ENCODE data around the gene SLC43A2.
"Not testable (repeated sequence)": the region's sequence is repeated elsewhere in the genome, so short reads cannot be mapped to it uniquely, and the experiment has no call there.

Gene SLC43A2

DNA sequence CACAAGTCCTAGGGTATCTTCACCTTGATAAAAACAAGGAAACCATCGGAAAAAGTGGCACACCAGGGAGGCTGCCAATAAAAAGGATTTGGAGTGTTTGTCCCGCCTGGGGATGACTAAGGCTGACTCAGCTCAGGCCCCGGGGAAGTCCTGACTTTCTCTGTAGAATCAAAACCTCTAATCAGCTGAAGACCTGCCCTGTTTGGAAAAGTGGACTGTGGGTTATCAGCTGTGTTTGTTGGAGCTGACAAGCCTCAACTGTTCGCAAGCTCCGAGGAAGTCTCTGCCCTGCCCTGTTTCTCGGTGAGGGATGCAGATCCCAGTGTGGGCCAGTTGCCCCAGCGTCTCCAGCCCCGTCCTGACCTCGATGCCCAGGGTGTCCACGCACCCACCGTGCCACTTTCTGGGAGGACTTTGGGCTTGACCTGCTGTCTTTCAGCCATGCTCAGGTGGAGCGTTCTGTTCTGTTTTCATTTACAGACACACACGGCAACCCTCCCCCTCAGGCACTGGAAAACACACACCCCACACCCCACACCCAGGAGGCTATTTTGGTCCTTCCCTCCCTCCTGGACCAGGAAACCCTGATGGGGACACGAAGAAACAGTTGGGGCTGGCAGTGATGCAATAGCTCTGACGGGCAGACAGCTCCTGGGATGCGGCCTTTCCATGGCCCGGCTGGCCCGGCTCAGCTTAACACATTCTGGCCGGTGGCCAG is 38.4 kb downstream of the SLC43A2 start:
- no peak for DNase-seq (ENCODE audit: low spot score)

DNA sequence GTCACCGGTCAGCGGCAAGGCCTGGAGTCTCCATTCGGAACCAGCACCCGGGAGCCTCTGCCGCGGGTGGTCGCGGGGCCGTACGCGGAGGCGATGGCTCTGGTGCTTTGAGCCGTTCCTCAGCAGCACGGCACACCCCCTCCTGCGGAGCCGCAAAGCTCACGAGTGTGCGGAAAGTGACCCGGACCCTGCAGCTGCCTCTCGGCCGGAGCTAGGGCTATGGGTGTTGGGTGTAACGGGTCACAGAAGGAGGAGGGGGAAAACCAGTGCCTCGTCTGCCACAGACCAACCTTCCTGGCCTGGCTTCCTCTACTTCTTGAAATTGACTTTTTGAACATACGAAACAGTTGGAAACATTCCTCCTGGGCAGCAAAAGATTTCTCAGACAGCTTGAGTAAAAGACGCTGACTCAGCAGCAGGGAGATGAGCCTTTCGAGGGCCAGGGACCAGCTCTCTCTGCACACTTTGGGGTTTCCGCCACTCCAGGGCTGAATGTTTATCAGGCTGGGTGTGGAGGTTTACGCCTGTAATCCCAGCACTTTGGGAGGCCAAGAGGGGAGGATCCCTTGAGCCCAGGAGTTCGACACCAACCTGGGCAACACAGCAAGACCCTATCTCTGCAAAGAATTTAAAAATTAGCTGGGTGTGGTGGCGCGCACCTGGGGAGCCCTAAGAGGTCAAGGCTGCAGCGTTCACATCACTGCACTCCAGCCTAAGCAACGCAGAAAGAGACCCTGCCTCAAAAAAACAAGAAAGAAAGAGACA is 39.6 kb downstream of the SLC43A2 start:
- DNase-seq (ENCODE audit: low spot score) = no peak

DNA sequence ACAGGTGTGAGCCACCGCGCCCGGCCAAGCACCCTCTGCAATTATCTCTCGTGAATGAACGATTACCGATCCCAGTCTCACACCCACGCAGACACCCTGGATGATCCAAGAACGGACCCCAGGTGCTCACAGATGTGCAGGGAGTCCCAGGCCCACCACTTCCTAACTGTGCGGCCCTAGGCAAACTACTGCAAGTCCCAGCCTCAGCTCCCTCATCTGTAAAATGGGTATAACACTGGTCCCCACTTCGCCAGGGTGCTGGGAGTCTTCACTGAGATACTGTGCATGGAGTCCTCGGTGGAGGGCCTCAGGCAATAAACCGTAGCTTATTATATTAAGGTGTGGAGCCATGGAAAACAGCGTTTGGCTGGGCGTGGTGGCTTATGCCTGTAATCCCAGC is 44.5 kb downstream of the SLC43A2 start:
- DNase-seq (ENCODE audit: low spot score) = no peak

DNA sequence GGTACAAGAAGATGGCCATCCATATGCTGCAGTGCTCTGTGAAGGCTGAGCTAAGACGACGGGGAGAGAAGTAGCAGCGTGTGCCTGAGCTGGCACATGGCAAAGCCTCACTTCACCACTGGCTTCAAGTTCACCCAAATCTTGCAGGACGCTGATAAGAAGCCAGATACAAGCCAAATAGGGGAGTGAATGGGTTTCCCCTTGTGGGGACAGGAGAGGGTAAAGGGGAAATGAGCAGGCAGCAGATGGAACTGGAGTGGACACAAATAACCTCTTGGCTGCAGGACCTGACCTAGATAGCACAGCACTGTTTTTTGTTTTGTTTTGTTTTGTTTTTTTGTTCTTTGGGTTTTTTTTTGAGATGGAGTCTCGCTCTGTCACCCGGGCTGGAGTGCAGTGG is 45.1 kb downstream of the SLC43A2 start:
- no peak for DNase-seq (ENCODE audit: low spot score)

GRCh38 chr17:1582374-1582773 is 46.3 kb downstream of the SLC43A2 start:
- DNase-seq (ENCODE audit: low spot score) = no peak

DNA sequence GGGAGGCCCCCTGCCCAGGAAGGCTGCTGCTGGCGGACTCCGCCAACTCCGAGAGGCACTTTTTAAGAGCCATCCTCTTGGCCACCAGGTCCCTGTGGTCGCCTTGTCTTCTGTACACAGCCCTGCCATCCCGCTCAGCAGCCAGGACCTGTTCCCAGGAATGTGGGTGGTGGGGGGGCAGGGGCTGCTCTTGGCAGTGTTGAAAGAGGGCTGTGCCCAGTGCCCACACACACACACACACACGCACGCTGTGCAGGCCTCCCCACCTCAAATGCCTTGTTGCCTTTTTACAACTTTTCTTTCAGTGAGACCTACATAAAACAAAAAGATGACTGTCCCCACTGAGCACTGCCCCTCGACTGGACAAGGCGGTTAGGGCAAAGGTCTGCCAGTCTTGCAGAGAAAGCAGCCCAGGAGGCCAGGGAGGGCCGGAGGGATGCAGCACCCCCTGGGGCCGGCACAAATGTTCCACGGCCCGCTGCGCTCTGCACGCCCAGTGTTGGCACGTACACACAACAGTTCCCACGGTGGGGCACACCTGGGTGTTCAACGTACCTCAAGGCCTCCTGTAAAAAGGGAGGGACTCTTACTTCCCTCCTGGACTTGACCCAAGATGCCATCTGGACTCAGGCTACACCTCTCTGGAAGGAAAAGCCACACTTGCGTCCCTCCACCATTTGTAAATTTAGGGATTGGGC is 47.5 kb downstream of the SLC43A2 start:
- DNase-seq (ENCODE audit: low spot score) = no peak

DNA sequence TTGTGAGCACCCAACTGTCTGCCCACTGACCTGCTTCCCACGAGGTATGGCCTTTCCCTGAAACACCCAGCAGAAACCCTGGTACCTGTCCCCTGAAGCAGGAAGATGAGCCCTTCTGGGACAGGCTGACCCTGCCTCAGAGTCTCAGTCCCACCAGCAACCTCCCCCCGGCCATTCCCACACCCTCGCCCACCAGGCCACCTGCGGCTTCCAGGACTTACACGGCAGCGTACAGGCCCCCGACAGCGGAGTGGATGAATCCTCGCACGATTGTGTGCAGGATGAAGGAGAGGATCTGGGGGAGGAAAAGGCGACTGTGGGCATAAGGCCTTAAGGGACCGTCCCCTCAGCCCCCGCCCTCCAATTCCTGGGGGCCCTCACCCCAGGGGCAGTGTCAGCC is 50.6 kb downstream of the SLC43A2 start:
- no peak for DNase-seq (ENCODE audit: low spot score)

- DNase-seq (ENCODE audit: low spot score) = no peak
These were observed 51.0 kb downstream of the SLC43A2 start for GRCh38 chr17:1577583-1578013.

DNA sequence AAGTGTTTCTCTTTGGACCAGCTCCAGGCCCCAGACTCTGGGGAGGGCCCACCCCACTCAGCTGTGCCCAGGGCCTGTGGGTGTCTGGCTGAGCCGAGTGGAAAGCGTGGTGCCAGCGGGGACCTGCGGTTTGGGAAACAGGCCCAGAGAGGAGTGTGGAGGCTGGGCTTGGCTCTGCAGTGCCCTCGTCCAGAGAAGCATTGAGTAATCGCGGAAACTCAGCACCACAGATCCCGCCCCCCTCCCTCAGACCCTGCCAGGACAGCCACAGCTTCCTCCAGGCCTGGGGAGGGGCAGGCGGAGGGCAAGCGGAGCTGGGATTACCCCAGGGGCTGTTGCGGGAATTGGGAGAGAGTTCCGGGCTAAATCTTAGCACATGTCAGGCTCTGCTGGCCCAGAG is 51.5 kb downstream of the SLC43A2 start:
- DNase-seq (ENCODE audit: low spot score) = no peak

DNA sequence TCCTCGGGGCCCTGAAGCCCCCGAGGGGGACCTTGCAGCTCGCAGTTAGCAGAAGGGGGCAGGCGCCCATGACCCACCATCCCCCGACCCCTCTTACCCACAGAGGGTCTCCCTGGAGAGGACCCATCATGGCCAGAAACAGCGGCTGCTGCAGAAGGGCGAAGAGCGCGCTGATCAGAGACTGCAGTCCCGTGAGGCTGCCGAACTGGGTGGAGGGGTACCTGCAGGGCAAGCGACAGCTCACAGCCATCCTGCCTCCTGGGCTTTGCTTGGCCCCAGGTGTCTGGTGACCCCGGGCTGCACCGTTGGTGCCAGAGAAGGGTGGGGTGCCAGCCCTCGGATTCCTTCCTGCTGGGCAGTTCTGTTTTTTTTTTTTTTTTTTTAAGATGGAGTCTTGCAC is 52.1 kb downstream of the SLC43A2 start:
- no peak for DNase-seq (ENCODE audit: low spot score)

DNA sequence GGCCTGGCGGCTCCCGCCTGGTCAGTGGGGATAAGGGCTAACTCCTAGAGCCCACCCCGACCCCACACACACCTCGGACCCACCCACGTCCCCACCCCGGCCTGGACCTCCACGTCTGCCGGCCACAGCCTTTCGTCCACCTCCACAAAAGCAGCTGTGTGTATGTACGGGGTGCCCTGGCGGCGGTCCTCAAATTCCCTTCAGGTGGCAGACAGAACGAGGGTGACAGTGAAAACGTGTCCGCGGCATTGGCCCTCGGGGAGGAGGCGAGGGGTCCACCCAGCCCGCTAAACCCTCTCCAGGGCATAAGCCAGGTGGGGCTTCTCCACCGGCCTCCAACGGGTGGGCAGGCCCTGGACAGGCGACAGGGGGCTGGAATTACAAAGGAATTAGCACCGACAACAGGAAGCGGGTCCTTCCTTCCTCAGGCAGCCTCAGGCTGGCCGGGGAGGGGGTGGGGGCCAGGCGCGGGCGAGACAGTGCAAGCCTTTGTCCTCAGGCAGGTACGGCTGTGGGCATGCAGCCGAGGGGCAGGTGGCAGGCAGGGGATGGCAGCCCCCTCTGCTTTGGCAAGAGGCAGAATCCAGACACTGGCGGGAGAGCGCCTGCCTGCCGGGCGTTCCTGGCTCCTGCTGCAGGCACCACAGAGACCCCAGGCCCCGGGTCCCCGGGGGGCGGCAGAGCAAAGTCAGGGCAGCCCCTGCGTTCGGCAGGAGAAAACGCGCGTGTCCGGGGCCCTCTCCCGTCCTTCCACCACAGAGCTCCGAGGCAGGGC is 53.8 kb downstream of the SLC43A2 start:
- no peak for DNase-seq (ENCODE audit: low spot score)

DNA sequence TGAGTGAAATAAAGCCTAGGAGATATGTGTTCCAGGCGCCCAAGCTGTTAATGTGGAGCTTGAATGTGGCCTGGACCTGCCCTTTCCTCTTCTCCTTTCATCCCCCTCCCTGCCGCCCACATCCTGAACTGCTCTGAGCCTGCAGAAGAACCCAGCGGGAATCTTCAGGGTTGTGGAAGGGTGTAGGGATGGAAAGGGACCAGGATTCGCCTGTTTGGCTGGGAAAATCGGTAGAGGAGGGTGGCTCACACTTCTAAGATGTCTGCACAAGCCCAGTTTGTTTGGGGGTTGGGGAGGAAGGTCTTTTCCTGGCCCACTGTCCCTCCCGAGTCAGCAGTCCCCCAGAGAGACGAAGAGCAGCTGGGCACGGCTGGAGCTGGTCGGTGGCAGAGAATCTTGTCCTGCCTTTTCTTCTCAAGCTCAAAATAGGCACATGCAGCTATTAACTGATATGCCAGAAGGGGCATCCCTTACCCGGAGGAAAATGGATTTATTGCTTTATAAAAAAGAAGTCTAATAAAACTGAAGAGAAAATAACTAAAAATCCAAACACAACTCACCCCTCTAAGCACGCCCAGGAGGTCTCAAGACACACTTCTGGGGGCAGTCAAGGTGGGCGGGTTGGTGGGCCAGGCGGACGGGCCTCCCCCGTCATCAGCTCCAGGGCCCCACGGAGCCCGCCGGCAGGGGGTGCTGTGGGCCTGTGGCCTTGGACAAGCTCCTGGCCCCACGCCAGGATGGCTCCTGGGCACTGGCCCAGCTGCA is 54.5 kb downstream of the SLC43A2 start:
- DNase-seq (ENCODE audit: low spot score) = peak; percentile 40

DNA sequence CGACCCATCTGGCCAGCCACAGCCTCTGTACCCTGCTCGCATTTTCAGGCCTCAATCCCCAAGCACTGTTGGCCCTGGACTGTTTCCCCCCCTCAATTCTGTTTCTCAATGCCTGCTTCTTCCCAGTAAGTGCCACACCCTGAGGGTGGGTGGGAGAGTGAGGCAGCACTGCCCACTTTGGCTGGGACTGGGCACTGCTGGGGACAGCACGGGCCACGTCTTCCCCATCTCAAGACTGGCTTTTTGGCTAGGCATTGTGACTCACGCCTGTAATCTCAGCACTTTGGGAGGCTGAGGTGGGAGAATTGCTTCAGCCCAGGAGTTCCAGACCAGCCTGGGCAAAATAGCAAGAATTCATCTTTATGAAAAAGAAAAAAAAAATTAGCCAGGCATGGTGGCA is 56.0 kb downstream of the SLC43A2 start:
- DNase-seq (ENCODE audit: low spot score) = not testable (repeated sequence)

DNA sequence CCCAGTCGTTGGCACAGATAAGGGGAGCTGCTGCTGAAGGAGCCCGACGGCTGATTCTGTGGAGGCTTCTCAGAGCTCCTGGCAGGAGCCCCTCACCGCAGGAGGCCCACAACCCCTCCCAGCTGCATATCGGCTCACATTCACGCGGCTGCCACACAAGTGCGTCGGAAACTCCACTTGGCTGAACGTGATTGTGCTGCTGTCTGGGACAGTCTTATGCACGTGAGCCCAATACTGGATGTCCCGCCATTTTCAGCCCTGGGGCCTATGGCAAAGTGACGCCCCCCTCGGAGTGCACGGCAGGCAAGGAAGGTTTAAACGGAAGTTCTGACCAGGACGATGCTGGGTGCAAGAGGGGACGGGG is 57.3 kb downstream of the SLC43A2 start:
- no peak for DNase-seq (ENCODE audit: low spot score)

DNA sequence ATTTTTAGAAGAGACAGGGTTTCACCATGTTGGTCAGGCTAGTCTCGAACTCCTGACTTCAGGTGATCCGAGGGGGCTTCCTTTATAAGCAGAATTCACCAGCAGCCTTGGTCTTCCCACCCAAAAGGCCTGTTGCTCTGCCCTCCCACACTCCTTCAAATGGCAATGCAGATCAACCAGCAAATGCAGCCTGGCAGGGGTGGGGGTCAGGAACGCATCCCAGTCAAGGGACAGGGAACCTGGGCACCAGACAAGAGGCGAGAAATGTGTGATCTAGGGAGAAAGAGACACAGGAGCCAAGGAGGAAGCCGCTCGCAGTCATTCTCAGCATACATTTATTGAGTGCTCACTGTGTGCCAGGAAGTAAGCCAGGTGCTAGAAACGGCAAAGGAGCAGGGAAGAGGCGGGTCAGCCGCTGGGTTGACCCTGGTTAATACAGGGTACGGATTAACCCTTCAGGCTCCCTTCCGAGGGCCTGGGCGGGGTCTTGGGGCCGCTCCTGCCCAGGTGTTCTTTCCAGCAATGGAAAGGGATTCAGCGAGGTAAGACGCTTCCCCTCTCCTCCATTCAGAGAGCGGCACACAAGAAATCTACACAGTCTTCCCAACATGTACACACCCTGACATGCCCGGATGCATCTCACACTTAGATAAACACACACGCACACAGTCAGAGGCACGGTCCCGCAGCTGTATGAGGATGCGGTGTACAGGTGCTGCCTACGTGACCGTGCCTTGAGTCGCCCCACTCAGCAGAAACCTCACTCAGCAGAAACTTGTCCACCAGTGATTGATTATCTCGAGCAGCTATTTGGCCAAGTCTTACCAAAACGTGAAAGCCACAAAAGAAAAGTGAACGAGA is 59.5 kb downstream of the SLC43A2 start:
- DNase-seq (ENCODE audit: low spot score) = no peak

GRCh38 chr17:1566505-1567199 is 62.0 kb downstream of the SLC43A2 start:
- DNase-seq (ENCODE audit: low spot score) = peak; percentile 52

DNA sequence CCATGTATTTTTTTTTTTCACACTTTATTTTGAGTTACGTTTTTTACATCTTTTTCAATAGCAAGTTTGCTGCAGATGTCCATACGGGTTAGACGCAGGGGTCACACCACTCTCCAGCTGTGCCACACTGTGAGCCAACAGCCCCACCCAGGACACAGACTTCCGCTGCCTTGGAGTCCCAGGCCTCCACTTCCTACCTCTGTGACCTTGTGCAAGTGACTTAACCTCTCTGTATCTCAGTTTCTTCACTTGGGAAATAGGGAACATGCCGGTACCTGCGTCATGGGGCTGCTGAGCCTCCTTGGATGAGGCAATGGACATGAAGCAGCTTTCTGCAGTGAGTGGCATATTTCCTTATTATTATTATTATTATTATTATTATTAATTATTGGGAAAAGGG is 62.8 kb downstream of the SLC43A2 start:
- no peak for DNase-seq (ENCODE audit: low spot score)

GRCh38 chr17:1563786-1564613 is 64.6 kb downstream of the SLC43A2 start:
- no peak for DNase-seq (ENCODE audit: low spot score)

GRCh38 chr17:1563471-1563785 is 65.2 kb downstream of the SLC43A2 start:
- DNase-seq (ENCODE audit: low spot score) = not testable (repeated sequence)

Data from CD4-positive, alpha-beta T cell treated with Interleukin-15 for 4 hours (primary cell).